AG04450 (cell line): ENCODE measurements around the gene APOL2. TPM values are rescaled to one million over a fixed set of nuclear protein-coding genes. Genes with fewer than 3 reads are reported as not detected.
"Not testable (repeated sequence)": the region's sequence is repeated elsewhere in the genome, so short reads cannot be mapped to it uniquely, and the experiment has no call there.

Experiments
- CTCF ChIA-PET: fragments of 300-600, 350-600 bp; formaldehyde crosslinking; extraction: SDS; loops from one replicate; lab custom pipeline; 2022; ENCODE audit warnings: antibody characterized with exemption, inconsistent platforms; lab: Charles Lee
- POLR2A ChIA-PET: fragments of 350-600 bp; formaldehyde crosslinking; extraction: SDS; loops from one replicate; lab custom pipeline; 2021; ENCODE audit warnings: antibody characterized with exemption, inconsistent platforms; lab: Yijun Ruan, JAX
- DNase-seq: peaks from one replicate; pipeline ENCODE4 v3.0.0-alpha.2; 2011; ENCODE audit warnings: low read depth, low spot score
- H3K27ac ChIP-seq: one replicate; pipeline ENCODE4 v1.5.1; 2012; ENCODE audit warnings: low read depth, low read length, control low read depth
- H3K27me3 ChIP-seq: one replicate; pipeline ENCODE4 v1.6.0; 2012; ENCODE audit warnings: low read length; ENCODE audit not compliant: control insufficient read depth, insufficient read depth
- H3K4me3 ChIP-seq: 2 replicates; pipeline ENCODE4 v1.5.1; 2011; ENCODE audit warnings: mild to moderate bottlenecking, low read depth, low read length, control low read depth
- H3K9me3 ChIP-seq: 2 replicates; pipeline ENCODE4 v1.5.1; 2012; ENCODE audit warnings: low read length; ENCODE audit not compliant: control insufficient read depth, insufficient read depth
- polyA plus RNA-seq: library from polyadenylated mRNA; depleted of rRNA; stranded (reverse); fragments of >200 nt; gene quantifications from 2 replicates; pipeline ENCODE4 v1.2.3, GENCODE V29; 2011
- TF ChIP-seq, protein P1 (sequence below): IDR thresholded peaks from 2 replicates; pipeline ENCODE4 v1.5.1; 2011; ENCODE audit warnings: low read depth, low read length, control low read depth, inconsistent platforms

APOL2 gene
- polyA plus RNA-seq, 1 experiment: 19.7 TPM

DNA sequence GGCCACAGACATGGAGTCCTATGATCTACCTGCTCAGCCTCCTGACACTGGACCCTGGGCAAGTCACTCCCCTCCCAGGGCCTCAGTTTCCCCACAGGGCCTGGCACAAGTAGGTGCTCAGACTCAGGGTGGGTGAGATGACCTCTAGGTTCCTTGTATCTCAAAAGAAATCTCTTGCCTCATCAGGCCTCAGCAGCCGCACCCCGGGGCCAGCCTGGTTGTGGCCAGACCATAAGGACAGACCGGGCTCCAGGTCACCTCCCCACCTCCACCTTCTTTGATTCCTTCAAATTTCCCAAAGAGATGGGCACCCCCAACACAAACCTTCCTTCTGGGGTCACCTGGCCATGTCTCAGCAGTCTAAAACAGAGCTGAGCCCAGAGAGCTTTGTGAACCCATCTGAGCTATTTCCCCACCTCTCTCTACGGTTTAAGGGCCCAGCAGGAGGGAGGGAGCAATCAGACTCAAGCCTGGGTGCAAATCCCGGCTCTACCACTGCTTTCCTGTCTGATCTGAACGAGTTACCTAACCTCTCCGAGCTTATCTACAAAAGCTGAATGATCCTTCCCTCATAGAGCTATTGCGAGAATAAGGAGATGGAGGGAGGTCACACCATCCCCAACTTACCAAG lies 35.2 kb downstream of the APOL2 start:
- DNase-seq: no peak
- H3K27me3 ChIP-seq: peaks cover 6% of the 10 kb centered on the region
- H3K9me3 ChIP-seq: no peaks in the 10 kb centered on the region
- CTCF ChIA-PET: interaction anchor here (0.9 to 1.1 kb wide), 3 partner anchors 9 to 282 kb away, joined by 3 to 14 read pairs (median 6); no protein-coding TSS in a partner anchor
- H3K27ac ChIP-seq: no peak overlapping the region
- TF ChIP-seq, protein P1, sequence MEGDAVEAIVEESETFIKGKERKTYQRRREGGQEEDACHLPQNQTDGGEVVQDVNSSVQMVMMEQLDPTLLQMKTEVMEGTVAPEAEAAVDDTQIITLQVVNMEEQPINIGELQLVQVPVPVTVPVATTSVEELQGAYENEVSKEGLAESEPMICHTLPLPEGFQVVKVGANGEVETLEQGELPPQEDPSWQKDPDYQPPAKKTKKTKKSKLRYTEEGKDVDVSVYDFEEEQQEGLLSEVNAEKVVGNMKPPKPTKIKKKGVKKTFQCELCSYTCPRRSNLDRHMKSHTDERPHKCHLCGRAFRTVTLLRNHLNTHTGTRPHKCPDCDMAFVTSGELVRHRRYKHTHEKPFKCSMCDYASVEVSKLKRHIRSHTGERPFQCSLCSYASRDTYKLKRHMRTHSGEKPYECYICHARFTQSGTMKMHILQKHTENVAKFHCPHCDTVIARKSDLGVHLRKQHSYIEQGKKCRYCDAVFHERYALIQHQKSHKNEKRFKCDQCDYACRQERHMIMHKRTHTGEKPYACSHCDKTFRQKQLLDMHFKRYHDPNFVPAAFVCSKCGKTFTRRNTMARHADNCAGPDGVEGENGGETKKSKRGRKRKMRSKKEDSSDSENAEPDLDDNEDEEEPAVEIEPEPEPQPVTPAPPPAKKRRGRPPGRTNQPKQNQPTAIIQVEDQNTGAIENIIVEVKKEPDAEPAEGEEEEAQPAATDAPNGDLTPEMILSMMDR: no peak
- POLR2A ChIA-PET: interaction anchor here (1.1 kb wide), 1 partner anchor 23 kb away, joined by 3 read pairs; no protein-coding TSS in a partner anchor
- H3K4me3 ChIP-seq: no peak overlapping the region

DNA sequence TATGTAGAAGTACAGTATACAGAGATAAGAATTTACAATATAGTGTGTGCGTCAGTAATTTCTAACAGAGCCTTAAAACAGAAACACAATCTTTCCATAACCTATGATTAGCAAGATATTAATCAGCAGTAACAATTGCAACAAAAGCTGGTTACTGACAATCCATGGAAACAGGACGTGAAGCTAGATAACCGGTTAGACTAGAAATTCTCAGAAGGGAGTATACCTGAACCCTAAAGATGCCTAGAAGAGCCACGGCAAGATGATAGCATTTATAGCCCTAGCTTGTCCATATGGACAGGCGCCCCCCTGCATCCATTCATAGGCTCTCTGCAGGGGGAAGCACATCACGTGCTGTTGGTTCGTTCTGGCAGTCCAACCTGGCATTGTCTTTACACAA lies 35.9 kb downstream of the APOL2 start:
- H3K9me3 ChIP-seq, POLR2A ChIA-PET, H3K4me3 ChIP-seq, DNase-seq, H3K27ac ChIP-seq, H3K27me3 ChIP-seq: not testable (repeated sequence)
- CTCF ChIA-PET: interaction anchor here (0.7 kb wide), 1 partner anchor 283 kb away, joined by 3 read pairs; no protein-coding TSS in a partner anchor

DNA sequence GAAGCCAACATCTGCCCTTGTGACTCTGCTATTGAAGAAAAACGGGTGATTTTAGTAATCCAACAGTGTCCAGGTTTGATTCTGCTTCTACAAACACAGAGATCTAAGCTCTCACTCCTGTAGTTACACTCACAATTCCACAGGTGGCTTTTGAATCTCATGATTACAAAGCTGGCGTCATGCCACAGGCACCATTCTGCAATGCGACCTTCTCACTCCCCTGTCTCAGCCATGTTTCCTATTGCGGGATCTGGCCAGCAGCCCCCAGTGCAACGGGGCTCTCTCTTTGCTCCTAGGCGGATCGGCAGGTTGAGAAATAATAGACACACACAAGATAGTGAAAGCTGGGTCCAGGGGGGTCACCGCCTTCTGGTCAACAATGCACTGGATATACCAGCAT lies 36.4 kb downstream of the APOL2 start:
- CTCF ChIA-PET: interaction anchor here (0.7 kb wide), 1 partner anchor 284 kb away, joined by 3 read pairs; no protein-coding TSS in a partner anchor
- POLR2A ChIA-PET, H3K4me3 ChIP-seq, H3K27ac ChIP-seq, H3K27me3 ChIP-seq, DNase-seq, H3K9me3 ChIP-seq: not testable (repeated sequence)

DNA sequence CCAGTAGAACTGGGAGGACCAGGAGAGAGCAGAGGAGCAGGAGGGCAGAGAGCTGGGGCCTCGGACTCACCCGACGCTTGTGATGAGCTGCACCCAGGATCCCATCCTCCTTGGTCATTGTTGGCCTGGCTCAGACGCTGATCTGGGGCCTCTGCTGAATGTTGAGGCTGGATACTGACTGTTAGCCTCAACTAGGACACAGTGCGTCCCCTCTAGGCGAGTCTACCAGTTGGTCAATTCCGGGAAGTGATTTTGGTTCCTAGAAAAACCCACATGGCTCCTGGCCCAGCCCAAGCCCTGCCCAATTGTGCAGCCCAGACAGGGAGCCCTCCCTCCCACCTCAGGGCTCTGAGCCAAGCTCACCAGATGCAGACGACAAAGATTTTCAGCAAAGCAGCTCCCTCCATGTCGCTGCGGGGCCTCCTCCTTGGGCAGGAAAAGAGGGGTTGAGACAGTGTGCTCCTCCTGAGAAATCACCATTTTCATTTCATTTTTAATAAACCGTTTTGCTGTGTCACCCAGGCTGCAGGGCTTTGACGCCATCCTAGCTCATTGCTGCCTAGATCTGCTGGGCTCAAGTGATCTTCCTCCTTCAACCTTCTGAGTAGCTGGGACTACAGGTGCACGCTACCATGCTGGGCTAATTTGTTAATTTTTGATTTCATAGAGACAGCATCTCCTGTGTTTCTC lies 37.6 kb downstream of the APOL2 start, which contains the start of gene APOL4:
Gene APOL4 (minus strand): TSS at position 180 of the 690 bp plus-strand sequence. CDS start 75 bp downstream, at position 105.
- H3K4me3 ChIP-seq: no peak within 1 kb of the TSS
- DNase-seq: no peak
- H3K9me3 ChIP-seq: no peaks in the 10 kb centered on the region
- ChIA-PET POLR2A (no interaction called here), CTCF (interaction anchor here (1.4 kb wide), 1 partner anchor 285 kb away, joined by 5 read pairs; no protein-coding TSS in a partner anchor)
- H3K27ac ChIP-seq: no peak within 1 kb of the TSS
- TF ChIP-seq, protein P1: no peak
- peaks cover 3% of the 10 kb centered on the region for H3K27me3 ChIP-seq

DNA sequence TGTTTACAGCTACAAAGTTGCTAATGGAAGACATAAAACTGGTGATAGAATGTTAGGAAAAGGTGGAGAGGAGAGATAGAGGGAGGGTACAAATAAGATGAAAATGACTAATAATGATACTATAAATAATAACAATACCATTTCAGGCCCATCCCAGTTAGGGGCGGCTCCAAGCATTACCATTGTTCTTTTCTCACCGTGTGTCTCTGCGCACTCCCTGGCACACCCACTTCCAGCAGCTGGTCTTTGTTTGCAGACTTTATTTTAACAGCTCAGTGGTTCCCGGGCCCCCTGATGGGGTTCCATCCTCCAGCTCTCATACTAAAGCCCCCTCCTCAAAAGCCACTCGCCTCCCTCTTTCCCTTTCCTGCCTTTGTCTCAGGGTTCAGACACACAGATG lies 38.3 kb downstream of the APOL2 start:
- POLR2A ChIA-PET, H3K9me3 ChIP-seq, DNase-seq, H3K27ac ChIP-seq, CTCF ChIA-PET, H3K4me3 ChIP-seq, H3K27me3 ChIP-seq: not testable (repeated sequence)

DNA sequence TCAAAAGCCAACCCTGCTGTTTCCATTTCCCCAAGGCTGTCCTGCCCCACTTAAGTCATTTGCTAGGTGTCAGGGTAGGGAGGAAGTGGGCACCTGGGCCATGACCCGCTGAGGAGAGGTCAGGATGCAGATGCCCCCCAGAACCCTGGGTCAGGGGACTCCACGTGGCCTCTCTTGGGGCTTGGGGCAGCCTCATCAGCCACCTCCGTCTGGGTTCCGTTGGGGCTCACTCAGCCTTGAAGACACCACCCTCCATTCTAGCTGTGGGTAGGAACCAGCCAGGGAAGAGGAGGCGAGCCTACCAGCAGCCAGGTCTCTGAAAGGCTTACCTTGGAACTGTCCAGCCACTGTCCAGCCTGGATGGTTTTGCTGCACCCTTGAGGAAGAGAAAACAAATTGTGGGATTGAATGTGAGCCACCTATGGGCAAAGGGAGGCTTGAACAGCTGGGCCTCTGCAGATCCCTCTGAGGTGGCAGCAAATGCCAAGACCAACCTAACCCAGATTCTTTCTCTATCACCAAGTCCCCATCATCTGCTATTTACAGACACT lies 40.3 kb downstream of the APOL2 start:
- DNase-seq: no peak
- CTCF ChIA-PET: interaction anchor here (1.1 to 5.4 kb wide), 2 partner anchors 79 to 287 kb away, joined by 4 to 30 read pairs; no protein-coding TSS in a partner anchor
- TF ChIP-seq, protein P1: no peak
- POLR2A ChIA-PET: no interaction called here
- Histone ChIP-seq H3K27ac (no peak overlapping the region), H3K4me3 (no peak overlapping the region), H3K9me3 (no peaks in the 10 kb centered on the region), H3K27me3 (peaks cover 3% of the 10 kb centered on the region)
